Pancreas (tissue), 10 donors: Measurements from ENCODE around the gene DUSP9. TPM values are rescaled to one million over a fixed set of nuclear protein-coding genes. Genes with fewer than 3 reads are reported as not detected.

Source experiments
- ATAC-seq, 4 donors: fragments of 200-7000 bp; cut with Tn5 transposase; one replicate each; pipeline versions ENCODE4 v1.8.0 to v1.9.1; 2020; ENCODE audit warnings: mild to moderate bottlenecking in 4 of 4, moderate library complexity in 4 of 4
- DNase-seq, 6 donors: peaks; one replicate each; pipeline ENCODE4 v3.0.0-alpha.2; 2020
- FAIRE-seq: peaks from 2 replicates; lab custom pipeline; 2012; peaks lifted over from hg19 to GRCh38; lab: Jason Lieb, UNC
- H3K27ac ChIP-seq, 4 donors: fragments of 200-600 bp; sonication (generic); 1 replicate in 3 of 4; 2 replicates in 1 of 4; pipeline versions ENCODE4 v1.5.0 to v1.8.0; 2020
- H3K27me3 ChIP-seq, 4 donors: fragments of 200-600 bp; one replicate each; pipeline ENCODE4 v1.8.0; 2021
- H3K36me3 ChIP-seq, 3 donors: fragments of 200-600 bp; sonication (generic) in 1 of 3; one replicate each; pipeline versions ENCODE4 v1.5.0 to v1.8.0; 2020 to 2021
- H3K4me1 ChIP-seq, 3 donors: fragments of 200-600 bp; one replicate each; pipeline ENCODE4 v1.8.0; 2021
- H3K4me3 ChIP-seq, 4 donors: fragments of 200-600 bp; sonication (generic) in 2 of 4; one replicate each; pipeline versions ENCODE4 v1.5.0 to v1.8.0; 2020 to 2021
- H3K9me3 ChIP-seq, 4 donors: fragments of 200-600 bp; one replicate each; pipeline ENCODE4 v1.8.0; 2021
- WGBS, 2 donors: extraction: QIAGEN DNeasy Blood & Tissue Kit; methylation state at CpG; one replicate each; pipeline ENCODE4 v1.1.7; 2013; 5-methylcytosine and 5-hydroxymethylcytosine counted together
- intact Hi-C, 3 donors: fragments of 100-400 bp; cut with DNase I; formaldehyde crosslinking; loops; one replicate each; pipeline versions ENCODE4 v1.11.1 to v1.14.2; 2022
- polyA plus RNA-seq, 2 donors: library from polyadenylated mRNA; stranded (reverse); fragments of 200-250 nt; gene quantifications; one replicate each; pipeline ENCODE4 v1.2.3, GENCODE V29; 2013
- total RNA-seq, 6 donors: library from RNA; stranded (reverse); fragmentation: NEBNext Ultra II Directional in 4 of 6; extraction: Animal tissue kit (Norgen Biotek cat#: 25700) in 4 of 6; gene quantifications; one replicate each; pipeline versions ENCODE4 v1.2.1 to v1.2.4, GENCODE V29; 2021 to 2023
- TF ChIP-seq, protein P1 (sequence below), 4 donors: fragments of 200-600 bp; sonication (generic) in 3 of 4; IDR thresholded peaks; one replicate each; pipeline versions ENCODE4 v1.5.0 to v1.8.0; 2021; ENCODE audit warnings: antibody characterized with exemption in 4 of 4
- donor health status: healthy with polysubstance abuse.
- donor health status: DM: no; HTN: no; CAD: no; lungs with moderate emphysema.
- donor health status: DM: no; HTN: no; CAD: no.
- donor health status: control.
- donor health status: control.
- donor health status: Bipolar disorder and iron deficiency.
- donor health status: DM: yes; HTN: yes; CAD: no.
- donor health status: DM: no; HTN: no; CAD: no.
- donor health status: DM: no; HTN: no; CAD: no.
- donor health status: DM: yes; HTN: yes; CAD: no.

Gene DUSP9
- total and polyA plus RNA-seq, 8 donors: 0.07 to 0.28 (median 0.12) TPM; not detected in 4

- no peaks in the 10 kb centered on the region for H3K9me3 ChIP-seq
- FAIRE-seq (no peak), DNase-seq (peak in 2 of 6 donors; percentile 37 to 45), ATAC-seq (no peak)
- H3K27ac ChIP-seq: no peak overlapping the region
- no peaks in the 10 kb centered on the region for H3K36me3 ChIP-seq
- H3K27me3 ChIP-seq: peaks cover 0 to 26% (median 3%) of the 10 kb centered on the region in 4 donors
- intact Hi-C loops: no loop called here
- TF ChIP-seq, protein P1, sequence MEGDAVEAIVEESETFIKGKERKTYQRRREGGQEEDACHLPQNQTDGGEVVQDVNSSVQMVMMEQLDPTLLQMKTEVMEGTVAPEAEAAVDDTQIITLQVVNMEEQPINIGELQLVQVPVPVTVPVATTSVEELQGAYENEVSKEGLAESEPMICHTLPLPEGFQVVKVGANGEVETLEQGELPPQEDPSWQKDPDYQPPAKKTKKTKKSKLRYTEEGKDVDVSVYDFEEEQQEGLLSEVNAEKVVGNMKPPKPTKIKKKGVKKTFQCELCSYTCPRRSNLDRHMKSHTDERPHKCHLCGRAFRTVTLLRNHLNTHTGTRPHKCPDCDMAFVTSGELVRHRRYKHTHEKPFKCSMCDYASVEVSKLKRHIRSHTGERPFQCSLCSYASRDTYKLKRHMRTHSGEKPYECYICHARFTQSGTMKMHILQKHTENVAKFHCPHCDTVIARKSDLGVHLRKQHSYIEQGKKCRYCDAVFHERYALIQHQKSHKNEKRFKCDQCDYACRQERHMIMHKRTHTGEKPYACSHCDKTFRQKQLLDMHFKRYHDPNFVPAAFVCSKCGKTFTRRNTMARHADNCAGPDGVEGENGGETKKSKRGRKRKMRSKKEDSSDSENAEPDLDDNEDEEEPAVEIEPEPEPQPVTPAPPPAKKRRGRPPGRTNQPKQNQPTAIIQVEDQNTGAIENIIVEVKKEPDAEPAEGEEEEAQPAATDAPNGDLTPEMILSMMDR (IDR thresholded peaks at IDR 0.05): no peak
- WGBS, 2 donors: 69 to 71% methylated on average over 6 to 9 of the region's 9 CpGs
- no peak overlapping the region for H3K4me3 ChIP-seq
- H3K4me1 ChIP-seq: no peaks in the 10 kb centered on the region
These were observed 18.8 kb downstream of the DUSP9 start for GRCh38 chrX:153665726-153666306.

GRCh38 chrX:153667281-153667955 is 20.4 kb downstream of the DUSP9 start:
- Histone ChIP-seq H3K27ac (no peak overlapping the region), H3K4me3 (peak overlapping the region in 1 of 4 donors; percentile 10), H3K9me3 (no peaks in the 10 kb centered on the region), H3K36me3 (no peaks in the 10 kb centered on the region), H3K4me1 (no peaks in the 10 kb centered on the region), H3K27me3 (peaks cover 0 to 12% (median 0%) of the 10 kb centered on the region in 4 donors)
- peak in 1 of 6 donors; percentile 42 for DNase-seq
- intact Hi-C loops: no loop called here
- ATAC-seq: peak in 3 of 4 donors; percentile 8 to 17 (median 12)
- 55 to 62% methylated on average over 11 of the region's 11 CpGs for WGBS, 2 donors
- FAIRE-seq: no peak
- TF ChIP-seq, protein P1 (IDR thresholded peaks at IDR 0.05): no peak

- no peaks in the 10 kb centered on the region for H3K4me1 ChIP-seq
- no peak overlapping the region for H3K27ac ChIP-seq
- no peaks in the 10 kb centered on the region for H3K36me3 ChIP-seq
- peak; percentile 88 to 95 (median 93) for ATAC-seq
- peaks cover 0 to 7% (median 0%) of the 10 kb centered on the region in 4 donors for H3K27me3 ChIP-seq
- TF ChIP-seq, protein P1 (IDR thresholded peaks at IDR 0.05): peak; percentile 49 to 67 (median 58)
- 15 to 27% methylated on average over 14 of the region's 14 CpGs for WGBS, 2 donors
- peak; percentile 67 to 94 (median 88) for DNase-seq
- FAIRE-seq: peak; percentile 13
- H3K4me3 ChIP-seq: peak overlapping the region in 1 of 4 donors; percentile 10
- no peaks in the 10 kb centered on the region for H3K9me3 ChIP-seq
- intact Hi-C loops: no loop called here
These were observed 21.0 kb downstream of the DUSP9 start for GRCh38 chrX:153667956-153668396.

- WGBS, 2 donors: 82 to 85% methylated on average over 11 of the region's 11 CpGs
- H3K27ac ChIP-seq: no peak overlapping the region
- intact Hi-C loops: no loop called here
These were observed 21.6 kb downstream of the DUSP9 start for GRCh38 chrX:153668423-153669173.

More at GRCh38 chrX:153668423-153669173, 21.6 kb downstream of the DUSP9 start:
- no peak overlapping the region for H3K4me3 ChIP-seq
- H3K9me3 ChIP-seq: no peaks in the 10 kb centered on the region
- H3K36me3 ChIP-seq: no peaks in the 10 kb centered on the region
- TF ChIP-seq, protein P1 (IDR thresholded peaks at IDR 0.05): no peak
- DNase-seq (peak in 2 of 6 donors; percentile 55 to 63), ATAC-seq (peak in 1 of 4 donors; percentile 6), FAIRE-seq (no peak)
- H3K4me1 ChIP-seq: no peaks in the 10 kb centered on the region
- peaks cover 0 to under 1% (median 0%) of the 10 kb centered on the region in 4 donors for H3K27me3 ChIP-seq
